ENCODE results near the gene POU2F1.

Gene POU2F1

GRCh38 chr1:167330601-167331293 lies 110.1 kb downstream of the POU2F1 start:
- Mint-ChIP-seq H3K9me3 (no peaks in the 10 kb centered on the region), H3K4me1 (ENCODE audit: low read depth in 2 of 2) (peaks cover 10 to 27% of the 10 kb centered on the region in 2 donors), H3K4me3 (no peak overlapping the region), H3K27ac (no peak overlapping the region), H3K27me3 (no peaks in the 10 kb centered on the region), H3K36me3 (ENCODE audit: insufficient read depth) (no peaks in the 10 kb centered on the region)
- DNase-seq (no peak), ATAC-seq (replicated peaks) (no peak)

DNA sequence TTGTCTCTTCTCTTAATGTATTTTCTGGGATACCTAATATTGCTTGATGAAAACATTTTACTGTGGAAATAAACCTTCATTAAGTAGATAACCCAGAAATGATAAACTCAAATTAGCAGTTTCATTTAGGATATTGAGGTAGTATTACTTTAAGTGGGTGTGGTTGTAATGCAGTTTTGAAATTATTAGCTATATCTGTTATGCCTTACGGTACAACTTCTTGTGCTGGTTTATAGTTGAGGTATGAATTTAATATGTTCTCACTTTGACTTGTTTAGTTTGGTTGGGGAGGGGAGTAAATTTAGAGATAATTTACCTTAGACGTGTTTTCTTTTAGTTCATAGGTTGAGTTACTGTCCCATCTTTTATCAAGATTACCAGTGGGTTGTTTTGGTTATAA lies 111.0 kb downstream of the POU2F1 start:
- H3K27ac Mint-ChIP-seq, result no peak overlapping the region

GRCh38 chr1:167332503-167332902 lies 111.8 kb downstream of the POU2F1 start:
- no peak overlapping the region for H3K27ac Mint-ChIP-seq
- H3K27me3 Mint-ChIP-seq, result no peaks in the 10 kb centered on the region
- H3K9me3 Mint-ChIP-seq, result no peaks in the 10 kb centered on the region
- ATAC-seq (replicated peaks) (no peak), DNase-seq (no peak)
- no peaks in the 10 kb centered on the region for H3K36me3 Mint-ChIP-seq (ENCODE audit: insufficient read depth)
- H3K4me3 Mint-ChIP-seq, result no peak overlapping the region
- peaks cover 10 to 27% of the 10 kb centered on the region in 2 donors for H3K4me1 Mint-ChIP-seq (ENCODE audit: low read depth in 2 of 2)

More for the DNA sequence above, 111.0 kb downstream of the POU2F1 start:
- DNase-seq (no peak), ATAC-seq (replicated peaks) (no peak)
- H3K4me3 Mint-ChIP-seq, result no peak overlapping the region
- H3K4me1 Mint-ChIP-seq (ENCODE audit: low read depth in 2 of 2), result peaks cover 10 to 27% of the 10 kb centered on the region in 2 donors
- no peaks in the 10 kb centered on the region for H3K27me3 Mint-ChIP-seq
- H3K9me3 Mint-ChIP-seq, result no peaks in the 10 kb centered on the region
- no peaks in the 10 kb centered on the region for H3K36me3 Mint-ChIP-seq (ENCODE audit: insufficient read depth)

GRCh38 chr1:167333124-167333523 lies 112.4 kb downstream of the POU2F1 start:
- DNase-seq (no peak), ATAC-seq (replicated peaks) (no peak)
- Mint-ChIP-seq H3K27me3 (no peaks in the 10 kb centered on the region), H3K4me1 (ENCODE audit: low read depth in 2 of 2) (peaks cover 10 to 26% of the 10 kb centered on the region in 2 donors), H3K9me3 (no peaks in the 10 kb centered on the region), H3K27ac (no peak overlapping the region), H3K4me3 (no peak overlapping the region), H3K36me3 (ENCODE audit: insufficient read depth) (no peaks in the 10 kb centered on the region)

GRCh38 chr1:167333703-167334102 lies 113.0 kb downstream of the POU2F1 start:
- Mint-ChIP-seq H3K27me3 (no peaks in the 10 kb centered on the region), H3K4me1 (ENCODE audit: low read depth in 2 of 2) (peaks cover 10 to 21% of the 10 kb centered on the region in 2 donors), H3K36me3 (ENCODE audit: insufficient read depth) (no peaks in the 10 kb centered on the region), H3K9me3 (no peaks in the 10 kb centered on the region), H3K27ac (peak overlapping the region in 1 of 2 donors; percentile 12), H3K4me3 (no peak overlapping the region)
- ATAC-seq (replicated peaks) (no peak), DNase-seq (no peak)

- ATAC-seq (replicated peaks), result no peak
- no peak overlapping the region for H3K4me3 Mint-ChIP-seq
- H3K4me1 Mint-ChIP-seq (ENCODE audit: low read depth in 2 of 2), result peaks cover 0 to 12% of the 10 kb centered on the region in 2 donors
- H3K27me3 Mint-ChIP-seq, result no peaks in the 10 kb centered on the region
- no peaks in the 10 kb centered on the region for H3K36me3 Mint-ChIP-seq (ENCODE audit: insufficient read depth)
- no peak for DNase-seq
- no peak overlapping the region for H3K27ac Mint-ChIP-seq
- no peaks in the 10 kb centered on the region for H3K9me3 Mint-ChIP-seq
These were observed 118.7 kb downstream of the POU2F1 start for GRCh38 chr1:167339405-167339804.

- H3K27ac Mint-ChIP-seq, result no peak overlapping the region
- H3K36me3 Mint-ChIP-seq (ENCODE audit: insufficient read depth), result no peaks in the 10 kb centered on the region
- no peaks in the 10 kb centered on the region for H3K9me3 Mint-ChIP-seq
- no peak overlapping the region for H3K4me3 Mint-ChIP-seq
- peaks cover 1 to 9% of the 10 kb centered on the region in 2 donors for H3K4me1 Mint-ChIP-seq (ENCODE audit: low read depth in 2 of 2)
- H3K27me3 Mint-ChIP-seq, result no peaks in the 10 kb centered on the region
- ATAC-seq (replicated peaks), result peak; percentile 37
- no peak for DNase-seq
These were observed 122.2 kb downstream of the POU2F1 start for GRCh38 chr1:167342846-167343245.

DNA sequence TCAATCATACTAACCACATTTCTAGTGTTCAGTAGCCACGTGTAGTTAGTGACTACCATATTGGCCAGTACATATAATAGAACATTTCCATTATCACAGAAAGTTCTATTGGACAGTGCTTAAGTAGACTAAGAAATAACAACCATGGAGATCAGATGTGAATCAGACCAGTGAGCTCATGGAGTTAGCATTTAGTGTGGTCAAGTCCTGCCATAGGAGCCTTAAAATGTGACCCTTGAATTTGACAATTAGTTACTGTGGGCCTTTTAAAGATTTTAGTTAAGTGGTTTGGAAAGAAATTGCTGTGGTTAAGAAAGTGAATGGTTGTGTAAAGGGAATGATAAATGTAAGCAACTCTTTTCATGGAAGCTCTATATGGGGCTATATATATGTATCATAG lies 123.4 kb downstream of the POU2F1 start:
- Mint-ChIP-seq H3K9me3 (no peaks in the 10 kb centered on the region), H3K4me1 (ENCODE audit: low read depth in 2 of 2) (peaks cover 1 to 6% of the 10 kb centered on the region in 2 donors), H3K4me3 (no peak overlapping the region), H3K27me3 (no peaks in the 10 kb centered on the region), H3K36me3 (ENCODE audit: insufficient read depth) (no peaks in the 10 kb centered on the region), H3K27ac (no peak overlapping the region)
- DNase-seq (no peak), ATAC-seq (replicated peaks) (no peak)

DNA sequence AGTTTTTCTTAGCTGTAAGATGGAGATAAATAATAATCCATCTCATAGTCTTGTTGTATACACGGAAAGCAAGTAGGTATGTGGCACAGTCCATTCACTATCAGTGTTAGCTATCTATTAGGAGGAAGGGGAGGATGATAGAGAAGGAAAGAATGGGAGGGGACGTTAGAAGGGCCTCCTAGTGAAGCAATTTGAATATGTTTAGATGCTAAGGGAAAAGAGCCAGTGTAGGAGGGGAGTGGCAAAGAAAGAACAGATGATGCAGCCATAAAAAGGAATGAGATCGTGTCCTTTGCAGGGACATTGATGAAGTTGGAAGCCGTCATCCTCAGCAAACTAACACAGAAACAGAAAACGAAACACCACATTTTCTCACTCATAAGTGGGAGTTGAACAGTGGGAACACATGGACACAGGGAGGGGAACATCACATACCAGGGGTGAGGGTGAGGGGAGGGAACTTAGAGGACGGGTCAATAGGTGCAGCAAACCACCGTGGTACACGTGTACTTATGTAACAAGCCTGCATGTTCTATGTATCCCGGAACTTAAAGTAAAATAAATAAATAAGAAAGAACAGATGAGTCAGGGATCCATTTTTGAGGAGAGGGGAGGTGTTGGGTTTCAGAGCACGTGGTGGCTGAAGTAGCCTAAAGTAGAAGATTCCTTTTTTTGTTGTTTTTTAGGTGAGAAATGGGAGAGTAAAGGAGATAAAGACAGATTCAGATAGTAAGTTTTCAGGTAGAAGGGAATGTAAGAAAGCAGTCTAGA lies 124.1 kb downstream of the POU2F1 start:
- DNase-seq (no peak), ATAC-seq (replicated peaks) (no peak)
- Mint-ChIP-seq H3K4me1 (ENCODE audit: low read depth in 2 of 2) (peaks cover 1 to 4% of the 10 kb centered on the region in 2 donors), H3K36me3 (ENCODE audit: insufficient read depth) (no peaks in the 10 kb centered on the region), H3K27ac (no peak overlapping the region), H3K4me3 (no peak overlapping the region), H3K27me3 (no peaks in the 10 kb centered on the region), H3K9me3 (no peaks in the 10 kb centered on the region)

GRCh38 chr1:167345386-167345733 lies 124.7 kb downstream of the POU2F1 start:
- ATAC-seq (replicated peaks) (no peak), DNase-seq (no peak)
- H3K27ac Mint-ChIP-seq, result no peak overlapping the region
- H3K4me1 Mint-ChIP-seq (ENCODE audit: low read depth in 2 of 2), result peaks cover 1 to 4% of the 10 kb centered on the region in 2 donors
- H3K4me3 Mint-ChIP-seq, result no peak overlapping the region
- H3K9me3 Mint-ChIP-seq, result no peaks in the 10 kb centered on the region
- H3K27me3 Mint-ChIP-seq, result no peaks in the 10 kb centered on the region
- H3K36me3 Mint-ChIP-seq (ENCODE audit: insufficient read depth), result no peaks in the 10 kb centered on the region

DNA sequence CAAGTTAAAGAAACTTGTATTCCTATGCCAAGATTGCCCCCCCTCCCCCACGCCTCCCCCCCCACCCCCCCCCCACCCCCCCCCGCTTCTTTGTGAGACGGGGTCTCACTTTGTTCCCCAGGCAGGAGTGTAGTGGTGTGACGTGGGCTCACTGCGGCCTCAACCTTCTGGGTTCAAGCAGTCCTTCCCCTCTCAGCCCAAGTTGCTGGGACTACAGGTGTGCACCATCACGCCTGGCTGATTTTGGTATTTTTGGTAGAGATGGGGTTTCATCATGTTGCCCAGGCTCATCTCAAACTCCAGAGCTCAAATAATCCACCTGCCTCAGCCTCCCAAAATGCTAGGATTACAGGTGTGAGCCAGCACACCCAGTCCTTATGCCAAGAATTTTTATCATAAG lies 136.6 kb downstream of the POU2F1 start:
- H3K4me3 Mint-ChIP-seq, result no peak overlapping the region
- ATAC-seq (replicated peaks) (no peak), DNase-seq (no peak)
- peaks cover 5 to 24% of the 10 kb centered on the region in 2 donors for H3K4me1 Mint-ChIP-seq (ENCODE audit: low read depth in 2 of 2)
- no peaks in the 10 kb centered on the region for H3K9me3 Mint-ChIP-seq
- H3K36me3 Mint-ChIP-seq (ENCODE audit: insufficient read depth), result no peaks in the 10 kb centered on the region
- no peaks in the 10 kb centered on the region for H3K27me3 Mint-ChIP-seq
- H3K27ac Mint-ChIP-seq, result no peak overlapping the region

DNA sequence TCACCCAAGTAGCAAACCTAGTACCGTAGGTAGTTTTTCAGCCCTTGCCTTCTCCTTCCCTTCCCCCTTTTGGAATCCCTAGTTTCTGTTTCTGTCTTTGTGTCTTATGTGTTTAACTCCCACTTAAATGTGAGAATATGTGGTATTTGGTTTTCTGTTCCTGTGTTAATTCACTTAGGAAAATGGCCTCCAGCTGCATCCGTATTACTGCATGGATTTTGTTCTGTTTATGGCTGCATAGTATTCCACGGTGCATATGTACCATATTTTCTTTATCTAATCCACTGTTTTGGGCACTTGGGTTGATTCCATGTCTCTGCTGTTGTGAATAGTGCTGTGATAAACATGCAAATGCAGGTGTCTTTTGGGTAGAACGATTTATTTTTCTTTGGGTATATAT lies 138.6 kb downstream of the POU2F1 start:
- no peak overlapping the region for H3K27ac Mint-ChIP-seq
- ATAC-seq (replicated peaks) (no peak), DNase-seq (no peak)
- no peak overlapping the region for H3K4me3 Mint-ChIP-seq
- H3K36me3 Mint-ChIP-seq (ENCODE audit: insufficient read depth), result peaks cover 3% of the 10 kb centered on the region
- no peaks in the 10 kb centered on the region for H3K27me3 Mint-ChIP-seq
- no peaks in the 10 kb centered on the region for H3K9me3 Mint-ChIP-seq
- peaks cover 7 to 27% of the 10 kb centered on the region in 2 donors for H3K4me1 Mint-ChIP-seq (ENCODE audit: low read depth in 2 of 2)

- H3K4me3 Mint-ChIP-seq, result no peak overlapping the region
- H3K27ac Mint-ChIP-seq, result no peak overlapping the region
- DNase-seq (no peak), ATAC-seq (replicated peaks) (no peak)
- H3K36me3 Mint-ChIP-seq (ENCODE audit: insufficient read depth), result peaks cover 3% of the 10 kb centered on the region
- H3K27me3 Mint-ChIP-seq, result no peaks in the 10 kb centered on the region
- H3K9me3 Mint-ChIP-seq, result no peaks in the 10 kb centered on the region
- H3K4me1 Mint-ChIP-seq (ENCODE audit: low read depth in 2 of 2), result peaks cover 7 to 22% of the 10 kb centered on the region in 2 donors
These were observed 139.4 kb downstream of the POU2F1 start for GRCh38 chr1:167360120-167360519.

DNA sequence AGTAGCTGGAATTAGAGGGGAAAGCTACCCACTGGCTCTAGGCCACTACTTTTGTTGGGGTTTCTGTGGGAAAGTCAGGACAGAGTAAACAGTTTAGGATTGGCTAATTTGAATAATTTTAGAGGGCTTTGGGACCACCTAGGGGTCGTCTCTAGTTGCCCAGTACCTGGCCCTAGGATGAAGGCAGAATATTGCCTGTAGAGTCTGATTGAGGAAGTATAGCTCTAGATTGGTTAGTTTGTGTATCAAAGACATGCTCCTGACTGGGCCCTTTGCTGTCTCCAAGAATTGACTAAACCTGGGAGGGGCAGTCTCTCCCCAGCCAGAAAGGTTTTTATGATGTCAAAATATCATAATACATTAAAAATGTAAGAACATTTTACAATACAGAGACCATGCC lies 142.0 kb downstream of the POU2F1 start:
- H3K4me1 Mint-ChIP-seq (ENCODE audit: low read depth in 2 of 2), result peaks cover 7 to 22% of the 10 kb centered on the region in 2 donors
- no peak overlapping the region for H3K27ac Mint-ChIP-seq
- peaks cover 3% of the 10 kb centered on the region for H3K36me3 Mint-ChIP-seq (ENCODE audit: insufficient read depth)
- no peak for ATAC-seq (replicated peaks)
- no peak overlapping the region for H3K4me3 Mint-ChIP-seq
- no peaks in the 10 kb centered on the region for H3K27me3 Mint-ChIP-seq
- DNase-seq, result no peak
- H3K9me3 Mint-ChIP-seq, result no peaks in the 10 kb centered on the region

Data from effector memory CD8-positive, alpha-beta T cell (primary cell).